ENCODE data around the gene RACK1.
"Not testable (repeated sequence)": the region's sequence is repeated elsewhere in the genome, so short reads cannot be mapped to it uniquely, and the experiment has no call there.

Gene RACK1

GRCh38 chr5:181217111-181217802 is 26.4 kb downstream of the RACK1 start:
- DNase-seq (ENCODE audit: insufficient read length) (no peak), FAIRE-seq (no peak)
- no peak for TF ChIP-seq POLR2A (IDR thresholded peaks at IDR 0.05; ENCODE audit: low read depth, low read length)
- TF ChIP-seq TAF1 (IDR thresholded peaks at IDR 0.05; ENCODE audit: borderline replicate concordance, low read depth, low read length), result no peak
- no peak for TF ChIP-seq POLR2AphosphoS5 (IDR thresholded peaks at IDR 0.05; ENCODE audit: low read depth, low read length)

- no peak for DNase-seq (ENCODE audit: insufficient read length)
- no peak for FAIRE-seq
- TF ChIP-seq POLR2AphosphoS5 (IDR thresholded peaks at IDR 0.05; ENCODE audit: low read depth, low read length) (no peak), TAF1 (IDR thresholded peaks at IDR 0.05; ENCODE audit: borderline replicate concordance, low read depth, low read length) (no peak), POLR2A (IDR thresholded peaks at IDR 0.05; ENCODE audit: low read depth, low read length) (no peak)
Measured at GRCh38 chr5:181215997-181216989, 27.4 kb downstream of the RACK1 start.

GRCh38 chr5:181214249-181214648 is 29.5 kb downstream of the RACK1 start:
- not testable (repeated sequence) for FAIRE-seq; DNase-seq (ENCODE audit: insufficient read length)

- DNase-seq (ENCODE audit: insufficient read length), result no peak
- FAIRE-seq, result no peak
- TF ChIP-seq POLR2AphosphoS5 (IDR thresholded peaks at IDR 0.05; ENCODE audit: low read depth, low read length) (no peak), TAF1 (IDR thresholded peaks at IDR 0.05; ENCODE audit: borderline replicate concordance, low read depth, low read length) (no peak), POLR2A (IDR thresholded peaks at IDR 0.05; ENCODE audit: low read depth, low read length) (no peak)
Measured at GRCh38 chr5:181212934-181213333, 30.8 kb downstream of the RACK1 start.

GRCh38 chr5:181212080-181212479 is 31.6 kb downstream of the RACK1 start:
- FAIRE-seq (no peak), DNase-seq (ENCODE audit: insufficient read length) (no peak)
- no peak for TF ChIP-seq TAF1 (IDR thresholded peaks at IDR 0.05; ENCODE audit: borderline replicate concordance, low read depth, low read length)
- no peak for TF ChIP-seq POLR2AphosphoS5 (IDR thresholded peaks at IDR 0.05; ENCODE audit: low read depth, low read length)
- TF ChIP-seq POLR2A (IDR thresholded peaks at IDR 0.05; ENCODE audit: low read depth, low read length), result no peak

- TF ChIP-seq TAF1 (IDR thresholded peaks at IDR 0.05; ENCODE audit: borderline replicate concordance, low read depth, low read length) (no peak), POLR2A (IDR thresholded peaks at IDR 0.05; ENCODE audit: low read depth, low read length) (no peak)
- DNase-seq (ENCODE audit: insufficient read length) (no peak), FAIRE-seq (no peak)
Measured at GRCh38 chr5:181211208-181211607, 32.5 kb downstream of the RACK1 start.

- DNase-seq (ENCODE audit: insufficient read length); FAIRE-seq: not testable (repeated sequence)
Measured at GRCh38 chr5:181210698-181211097, 33.0 kb downstream of the RACK1 start.

- FAIRE-seq; DNase-seq (ENCODE audit: insufficient read length): not testable (repeated sequence)
Measured at GRCh38 chr5:181210148-181210547, 33.6 kb downstream of the RACK1 start.

- not testable (repeated sequence) for DNase-seq (ENCODE audit: insufficient read length); FAIRE-seq
Measured at GRCh38 chr5:181209006-181209405, 34.7 kb downstream of the RACK1 start.

- no peak for TF ChIP-seq TAF1 (IDR thresholded peaks at IDR 0.05; ENCODE audit: borderline replicate concordance, low read depth, low read length)
- no peak for TF ChIP-seq POLR2AphosphoS5 (IDR thresholded peaks at IDR 0.05; ENCODE audit: low read depth, low read length)
- no peak for TF ChIP-seq POLR2A (IDR thresholded peaks at IDR 0.05; ENCODE audit: low read depth, low read length)
- DNase-seq (ENCODE audit: insufficient read length) (no peak), FAIRE-seq (peak; percentile 5)
Measured at GRCh38 chr5:181207960-181208253, 35.8 kb downstream of the RACK1 start.

GRCh38 chr5:181207214-181207959 is 36.3 kb downstream of the RACK1 start:
- no peak for TF ChIP-seq TAF1 (IDR thresholded peaks at IDR 0.05; ENCODE audit: borderline replicate concordance, low read depth, low read length)
- TF ChIP-seq POLR2A (IDR thresholded peaks at IDR 0.05; ENCODE audit: low read depth, low read length), result no peak
- TF ChIP-seq POLR2AphosphoS5 (IDR thresholded peaks at IDR 0.05; ENCODE audit: low read depth, low read length), result no peak
- FAIRE-seq (peak; percentile 42), DNase-seq (ENCODE audit: insufficient read length) (no peak)
